Epithelial cell of proximal tubule (primary cell): ENCODE results near the gene GALNT2. TPM values are rescaled to one million over a fixed set of nuclear protein-coding genes. Genes with fewer than 3 reads are reported as not detected.

ENCODE experiments used
- DNase-seq: peaks from one replicate; pipeline ENCODE4 v3.0.0-alpha.2; 2011; ENCODE audit warnings: low read depth
- H3K4me3 ChIP-seq: 2 replicates; pipeline ENCODE4 v1.5.1; 2011; ENCODE audit warnings: low read depth, mild to moderate bottlenecking, low read length
- CTCF ChIP-seq: conservative IDR thresholded peaks from 2 replicates; pipeline ENCODE4 v1.5.1; 2012; ENCODE audit warnings: low read depth, mild to moderate bottlenecking, low read length
- total RNA-seq: library from RNA; depleted of rRNA; stranded (reverse); fragments of >200 nt; gene quantifications from 2 replicates; pipeline ENCODE4 v1.2.3, GENCODE V29; 2015

Gene GALNT2
- total RNA-seq, 1 donor from 2014 or later: 52.1 TPM

DNA sequence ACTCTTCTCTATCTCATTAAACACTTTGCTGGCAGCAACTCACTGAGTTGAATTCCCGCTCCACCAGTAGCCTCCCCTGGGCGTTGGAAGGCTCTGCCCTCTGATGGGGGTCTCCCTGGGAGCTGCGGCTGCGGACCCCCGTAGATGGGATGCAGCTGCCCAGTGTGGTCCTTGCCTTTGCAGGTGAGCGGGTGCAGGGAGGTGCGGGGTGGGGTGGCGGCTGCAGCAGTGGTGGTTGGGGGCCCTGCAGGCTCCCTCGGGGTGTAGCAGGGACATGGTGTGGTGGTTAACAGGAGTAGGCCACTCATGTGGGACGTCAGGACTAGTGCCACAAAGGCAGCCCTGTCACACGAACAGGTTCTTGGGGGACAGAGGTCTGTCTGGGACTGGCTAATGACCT is 42.0 kb downstream of the GALNT2 start:
- no peak for TF ChIP-seq CTCF
- H3K4me3 ChIP-seq: no peak overlapping the region
- no peak for DNase-seq

DNA sequence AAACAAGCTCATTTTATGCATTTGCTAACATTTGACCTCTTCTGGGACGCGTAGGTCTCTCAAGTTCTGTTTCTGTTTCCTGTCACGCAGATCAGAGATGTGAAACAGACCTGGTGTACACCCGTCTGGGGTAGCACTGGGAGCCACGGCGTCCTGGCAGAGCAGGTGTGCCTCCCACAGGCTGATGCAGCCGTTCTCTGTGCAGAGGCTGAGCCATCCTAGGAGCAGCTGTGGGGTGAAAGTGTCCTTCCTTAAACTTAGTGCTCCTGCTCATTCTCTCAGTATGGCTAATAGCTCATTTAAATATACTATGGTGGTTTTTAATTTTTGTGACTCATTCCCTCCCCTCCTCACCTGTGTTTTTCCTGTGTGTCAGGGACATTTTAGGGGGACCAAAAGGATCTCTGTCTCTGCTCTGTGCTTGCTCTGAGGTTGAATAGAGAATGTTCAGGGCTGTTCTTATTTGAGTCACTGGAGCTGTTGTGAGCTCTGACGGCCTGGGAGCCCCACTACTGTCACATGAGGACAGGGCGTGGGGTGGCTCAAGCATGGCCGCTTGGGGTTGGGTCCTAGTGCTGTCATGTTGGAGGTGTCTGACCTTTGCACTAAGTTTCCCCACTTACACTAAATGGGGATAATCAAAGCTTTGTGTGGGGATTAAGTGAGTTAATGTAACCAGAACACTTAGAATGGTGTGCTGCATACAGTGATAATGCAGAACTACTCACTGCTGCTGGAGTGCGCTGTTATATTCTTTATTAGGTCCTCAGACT is 43.0 kb downstream of the GALNT2 start:
- TF ChIP-seq CTCF: no peak
- no peak overlapping the region for H3K4me3 ChIP-seq
- DNase-seq: no peak

GRCh38 chr1:230110971-230111370 is 43.9 kb downstream of the GALNT2 start:
- no peak overlapping the region for H3K4me3 ChIP-seq
- TF ChIP-seq CTCF: no peak
- no peak for DNase-seq

GRCh38 chr1:230112131-230112701 is 45.2 kb downstream of the GALNT2 start:
- no peak for TF ChIP-seq CTCF
- DNase-seq: no peak
- H3K4me3 ChIP-seq: no peak overlapping the region

DNA sequence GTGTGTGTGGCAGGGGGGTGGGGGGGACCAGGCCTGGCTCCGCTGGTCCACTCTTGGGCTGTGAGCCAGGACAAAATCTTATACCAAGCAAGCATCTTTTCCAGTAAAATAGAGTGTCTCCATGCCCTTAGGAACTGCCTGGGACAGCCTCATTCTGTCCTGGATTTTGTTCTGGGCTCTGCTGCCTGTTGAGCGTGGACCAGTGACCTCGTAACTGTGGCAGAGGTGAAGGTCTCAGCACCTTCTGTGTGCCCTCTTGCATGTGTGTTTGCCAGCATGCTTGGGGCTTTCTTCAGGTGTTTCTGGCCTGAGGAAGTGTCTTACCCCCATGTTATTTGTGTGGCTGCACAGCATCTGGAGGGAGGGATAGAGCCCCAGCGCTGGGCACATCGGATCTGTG is 45.7 kb downstream of the GALNT2 start:
- no peak for DNase-seq
- no peak overlapping the region for H3K4me3 ChIP-seq
- TF ChIP-seq CTCF: no peak

DNA sequence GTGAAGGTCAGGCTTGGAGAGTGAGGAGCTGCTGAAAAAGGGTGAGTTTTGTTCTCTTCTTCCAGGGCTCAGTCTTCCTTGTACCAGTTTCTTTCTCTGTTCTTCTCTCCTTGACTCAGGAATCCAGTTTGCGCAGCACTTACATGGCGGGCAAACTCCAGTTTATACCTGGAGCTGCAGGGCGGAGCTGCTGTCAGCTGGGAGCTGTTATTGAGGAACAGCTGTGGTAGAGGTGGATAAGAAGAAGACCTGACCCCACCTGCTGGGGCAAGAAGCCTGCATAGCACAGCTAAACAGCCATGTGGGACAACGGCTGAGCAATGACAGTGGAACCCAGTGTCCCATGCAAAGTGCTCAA is 46.2 kb downstream of the GALNT2 start:
- no peak for DNase-seq
- H3K4me3 ChIP-seq: no peak overlapping the region
- no peak for TF ChIP-seq CTCF
